ENCODE measurements around the gene CEACAM21.
"Not testable (repeated sequence)": the region's sequence is repeated elsewhere in the genome, so short reads cannot be mapped to it uniquely, and the experiment has no call there.

Gene CEACAM21

GRCh38 chr19:41563854-41564514, 12.0 kb upstream of the CEACAM21 start:
- DNase-seq (ENCODE audit: low spot score in 2 of 2) (no peak), ATAC-seq (ENCODE audit: low read depth) (peak; percentile 65)
- Mint-ChIP-seq H3K27ac (peak overlapping the region; percentile 65), H3K36me3 (peaks cover 20% of the 10 kb centered on the region), H3K4me3 (peak overlapping the region; percentile 75), H3K4me1 (peaks cover 38% of the 10 kb centered on the region), H3K27me3 (no peaks in the 10 kb centered on the region), H3K9me3 (no peaks in the 10 kb centered on the region)

GRCh38 chr19:41564515-41565378, 11.2 kb upstream of the CEACAM21 start:
- no peak for DNase-seq (ENCODE audit: low spot score in 2 of 2)
- Mint-ChIP-seq H3K9me3 (no peaks in the 10 kb centered on the region), H3K27me3 (no peaks in the 10 kb centered on the region), H3K36me3 (peaks cover 19% of the 10 kb centered on the region), H3K4me3 (peak overlapping the region; percentile 75), H3K27ac (peak overlapping the region; percentile 65), H3K4me1 (peaks cover 34% of the 10 kb centered on the region)
- no peak for ATAC-seq (ENCODE audit: low read depth)

GRCh38 chr19:41565379-41565720, 10.6 kb upstream of the CEACAM21 start:
- Mint-ChIP-seq H3K27ac (no peak overlapping the region), H3K4me3 (peak overlapping the region; percentile 27), H3K27me3 (no peaks in the 10 kb centered on the region), H3K9me3 (no peaks in the 10 kb centered on the region), H3K36me3 (peaks cover 17% of the 10 kb centered on the region), H3K4me1 (peaks cover 34% of the 10 kb centered on the region)
- DNase-seq (ENCODE audit: low spot score in 2 of 2) (no peak), ATAC-seq (ENCODE audit: low read depth) (no peak)

GRCh38 chr19:41566001-41566400, 10.0 kb upstream of the CEACAM21 start:
- H3K27ac Mint-ChIP-seq: no peak overlapping the region
- no peaks in the 10 kb centered on the region for H3K9me3 Mint-ChIP-seq
- no peak overlapping the region for H3K4me3 Mint-ChIP-seq
- no peak for ATAC-seq (ENCODE audit: low read depth)
- no peak for DNase-seq (ENCODE audit: low spot score in 2 of 2)
- peaks cover 39% of the 10 kb centered on the region for H3K4me1 Mint-ChIP-seq
- peaks cover 17% of the 10 kb centered on the region for H3K36me3 Mint-ChIP-seq
- H3K27me3 Mint-ChIP-seq: no peaks in the 10 kb centered on the region

- Mint-ChIP-seq H3K27me3 (no peaks in the 10 kb centered on the region), H3K36me3 (peaks cover 11% of the 10 kb centered on the region), H3K4me3 (no peak overlapping the region), H3K9me3 (no peaks in the 10 kb centered on the region), H3K27ac (no peak overlapping the region), H3K4me1 (peaks cover 24% of the 10 kb centered on the region)
- ATAC-seq (ENCODE audit: low read depth): no peak
- no peak for DNase-seq (ENCODE audit: low spot score in 2 of 2)
These were observed 6.3 kb upstream of the CEACAM21 start for GRCh38 chr19:41569481-41570150.

- DNase-seq (ENCODE audit: low spot score in 2 of 2) (no peak), ATAC-seq (ENCODE audit: low read depth) (no peak)
- Mint-ChIP-seq H3K4me3 (no peak overlapping the region), H3K27me3 (no peaks in the 10 kb centered on the region), H3K9me3 (no peaks in the 10 kb centered on the region), H3K4me1 (peaks cover 22% of the 10 kb centered on the region), H3K27ac (no peak overlapping the region), H3K36me3 (peaks cover 11% of the 10 kb centered on the region)
These were observed 5.8 kb upstream of the CEACAM21 start for GRCh38 chr19:41570179-41570578.

- Mint-ChIP-seq H3K4me1 (peaks cover 21% of the 10 kb centered on the region), H3K27ac (no peak overlapping the region), H3K27me3 (no peaks in the 10 kb centered on the region), H3K36me3 (peaks cover 9% of the 10 kb centered on the region), H3K4me3 (no peak overlapping the region), H3K9me3 (no peaks in the 10 kb centered on the region)
- DNase-seq (ENCODE audit: low spot score in 2 of 2): peak; percentile 80 to 87
- peak; percentile 99 for ATAC-seq (ENCODE audit: low read depth)
These were observed 5.3 kb upstream of the CEACAM21 start for GRCh38 chr19:41570639-41571112.

- peaks cover 15% of the 10 kb centered on the region for H3K4me1 Mint-ChIP-seq
- H3K9me3 Mint-ChIP-seq: peaks cover 2% of the 10 kb centered on the region
- H3K36me3 Mint-ChIP-seq: peaks cover 31% of the 10 kb centered on the region
- H3K27me3 Mint-ChIP-seq: no peaks in the 10 kb centered on the region
- H3K27ac Mint-ChIP-seq: no peak overlapping the region
- no peak for DNase-seq (ENCODE audit: low spot score in 2 of 2)
- peak overlapping the region; percentile 8 for H3K4me3 Mint-ChIP-seq
- no peak for ATAC-seq (ENCODE audit: low read depth)
These were observed 1.3 kb downstream of the CEACAM21 start for GRCh38 chr19:41577144-41577830.

GRCh38 chr19:41577833-41578232, 1.9 kb downstream of the CEACAM21 start:
- Mint-ChIP-seq H3K9me3 (peaks cover 3% of the 10 kb centered on the region), H3K4me3 (no peak overlapping the region), H3K27me3 (no peaks in the 10 kb centered on the region), H3K27ac (no peak overlapping the region), H3K36me3 (peaks cover 34% of the 10 kb centered on the region), H3K4me1 (peaks cover 15% of the 10 kb centered on the region)
- DNase-seq (ENCODE audit: low spot score in 2 of 2): no peak
- no peak for ATAC-seq (ENCODE audit: low read depth)

- Mint-ChIP-seq H3K27me3 (no peaks in the 10 kb centered on the region), H3K9me3 (peaks cover 8% of the 10 kb centered on the region), H3K27ac (no peak overlapping the region), H3K4me1 (peaks cover 15% of the 10 kb centered on the region), H3K36me3 (peaks cover 44% of the 10 kb centered on the region), H3K4me3 (no peak overlapping the region)
- DNase-seq (ENCODE audit: low spot score in 2 of 2): no peak
- ATAC-seq (ENCODE audit: low read depth): no peak
These were observed 2.9 kb downstream of the CEACAM21 start for GRCh38 chr19:41578886-41579285.

- not testable (repeated sequence) for H3K27ac Mint-ChIP-seq; H3K4me1 Mint-ChIP-seq; ATAC-seq (ENCODE audit: low read depth); H3K27me3 Mint-ChIP-seq; H3K4me3 Mint-ChIP-seq; H3K9me3 Mint-ChIP-seq; DNase-seq (ENCODE audit: low spot score in 2 of 2)
- H3K36me3 Mint-ChIP-seq: peaks cover 61% of the 10 kb centered on the region
These were observed 5.1 kb downstream of the CEACAM21 start for GRCh38 chr19:41581068-41581467.

GRCh38 chr19:41582577-41583182, 6.7 kb downstream of the CEACAM21 start:
- peaks cover 62% of the 10 kb centered on the region for H3K36me3 Mint-ChIP-seq
- H3K9me3 Mint-ChIP-seq; H3K4me3 Mint-ChIP-seq; H3K27ac Mint-ChIP-seq; H3K27me3 Mint-ChIP-seq; ATAC-seq (ENCODE audit: low read depth); DNase-seq (ENCODE audit: low spot score in 2 of 2); H3K4me1 Mint-ChIP-seq: not testable (repeated sequence)

GRCh38 chr19:41584260-41584810, 8.4 kb downstream of the CEACAM21 start:
- Mint-ChIP-seq H3K4me3 (no peak overlapping the region), H3K27ac (no peak overlapping the region), H3K27me3 (no peaks in the 10 kb centered on the region), H3K9me3 (peaks cover 8% of the 10 kb centered on the region), H3K4me1 (no peaks in the 10 kb centered on the region), H3K36me3 (peaks cover 57% of the 10 kb centered on the region)
- DNase-seq (ENCODE audit: low spot score in 2 of 2): no peak
- no peak for ATAC-seq (ENCODE audit: low read depth)

Data from memory B cell (primary cell).